GM12878 (cell line): ENCODE data around the gene MLXIP. TPM values are rescaled to one million over a fixed set of nuclear protein-coding genes. Genes with fewer than 3 reads are reported as not detected.

Experiments
- ATAC-seq: fragments of 200-7000 bp; cut with Tn5 transposase; 3 replicates; pipeline ENCODE4 v1.9.1; 2020; ENCODE audit warnings: mild to moderate bottlenecking, moderate library complexity
- BruUV-seq: library from RNA; stranded (reverse); fragments of 400-500 nt; replicated peaks from 2 replicates; lab custom pipeline; 2021; lab: Mats Ljungman, UMichigan
- CTCF ChIA-PET: fragments of 300-600 bp; sonication (Branson Sonifier 250); formaldehyde crosslinking; extraction: SDS; loops from one replicate; lab custom pipeline; 2021; ENCODE audit warnings: inconsistent platforms; lab: Yijun Ruan, JAX
- POLR2A ChIA-PET: fragments of 350-600 bp; formaldehyde crosslinking; extraction: SDS; loops from one replicate; lab custom pipeline; 2021; ENCODE audit warnings: inconsistent platforms; lab: Charles Lee
- RAD21 ChIA-PET: fragments of 300-600 bp; sonication (Branson Sonifier 250); formaldehyde crosslinking; loops from one replicate; lab custom pipeline; 2023; ENCODE audit warnings: antibody characterized with exemption; ENCODE audit not compliant: unreplicated experiment; lab: Charles Lee
- SMC1A ChIA-PET: fragments of 300-600 bp; sonication (Branson Sonifier 250); formaldehyde crosslinking; loops from one replicate; lab custom pipeline; 2023; ENCODE audit not compliant: unreplicated experiment, uncharacterized antibody; lab: Charles Lee
- DNase-seq: peaks from one replicate; pipeline ENCODE4 v3.0.0-alpha.2; 2011; ENCODE audit warnings: low read depth, low spot score
- FAIRE-seq: peaks from 3 replicates; lab custom pipeline; 2011; peaks lifted over from hg19 to GRCh38; lab: Jason Lieb, UNC
- H2AFZ ChIP-seq: 2 replicates; pipeline ENCODE4 v1.6.0; 2011; ENCODE audit warnings: low read depth, low read length, control low read depth; ENCODE audit not compliant: control insufficient read depth
- H3K27ac ChIP-seq: 2 replicates; pipeline ENCODE4 v1.5.1; 2011; ENCODE audit warnings: control low read depth; ENCODE audit not compliant: control insufficient read depth, insufficient read depth
- H3K27me3 ChIP-seq, 2 experiments: replicated peaks in 1 of 2; 2 replicates each; pipeline versions ENCODE4 v1.6.0 to v1.6.1; 2011; ENCODE audit warnings: low read length in 1 of 2; ENCODE audit not compliant: control insufficient read depth in 2 of 2, insufficient read depth in 2 of 2
- H3K36me3 ChIP-seq, 2 experiments: 2 replicates each; pipeline ENCODE4 v1.5.1; 2011; ENCODE audit warnings: low read length in 1 of 2; ENCODE audit not compliant: control insufficient read depth in 2 of 2, insufficient read depth in 2 of 2
- H3K4me1 ChIP-seq: 2 replicates; pipeline ENCODE4 v1.6.1; 2011; ENCODE audit warnings: mild to moderate bottlenecking, low read length, moderate library complexity, mixed read lengths; ENCODE audit not compliant: control insufficient read depth, insufficient read depth
- H3K4me2 ChIP-seq: 2 replicates; pipeline ENCODE4 v1.6.0; 2011; ENCODE audit warnings: control low read depth; ENCODE audit not compliant: control insufficient read depth, insufficient read depth
- H3K4me3 ChIP-seq: fragments of 200-600 bp; sonication (generic); 2 replicates; pipeline ENCODE4 v1.5.1; 2016
- H3K79me2 ChIP-seq: 2 replicates; pipeline ENCODE4 v1.6.0; 2011; ENCODE audit warnings: low read length; ENCODE audit not compliant: control insufficient read depth, insufficient read depth
- H3K9ac ChIP-seq: 2 replicates; pipeline ENCODE4 v1.8.0; 2011; ENCODE audit warnings: low read length, control low read depth, mixed read lengths; ENCODE audit not compliant: control insufficient read depth, insufficient read depth
- H3K9me3 ChIP-seq: replicated peaks from 3 replicates; pipeline ENCODE4 v1.5.1; 2011; ENCODE audit warnings: mild to moderate bottlenecking, low read length; ENCODE audit not compliant: control insufficient read depth, insufficient read depth
- H4K20me1 ChIP-seq: 2 replicates; pipeline ENCODE4 v1.6.0; 2011; ENCODE audit not compliant: control insufficient read depth, insufficient read depth
- HSF1 ChIP-seq: fragments of 150-350 bp; IDR thresholded peaks from 2 replicates; pipeline ENCODE4 v1.6.1; 2014; ENCODE audit warnings: mild to moderate bottlenecking, low read depth, low read length
- MYB ChIP-seq: fragments of 150-350 bp; IDR thresholded peaks from 2 replicates; pipeline ENCODE4 v1.6.1; 2014; ENCODE audit warnings: mild to moderate bottlenecking, low read depth, low read length, borderline replicate concordance
- NFYB ChIP-seq: IDR thresholded peaks from 2 replicates; pipeline ENCODE4 v1.6.1; 2011; ENCODE audit warnings: low read depth, mild to moderate bottlenecking, low read length, improper control_type of control experiment, moderate library complexity; ENCODE audit not compliant: insufficient read depth
- NKRF ChIP-seq: fragments of 450-650 bp; conservative IDR thresholded peaks from 2 replicates; pipeline ENCODE4 v1.6.1; 2017; ENCODE audit warnings: mild to moderate bottlenecking, moderate library complexity
- PKNOX1 ChIP-seq: fragments of 450-650 bp; IDR thresholded peaks from 2 replicates; pipeline ENCODE4 v1.6.1; 2016; ENCODE audit warnings: mild to moderate bottlenecking
- RAD21 ChIP-seq: IDR thresholded peaks from 2 replicates; pipeline ENCODE4 v1.6.1; 2011; ENCODE audit warnings: mild to moderate bottlenecking, low read depth, low read length, moderate library complexity; ENCODE audit not compliant: insufficient read depth
- SREBF1 ChIP-seq: IDR thresholded peaks from 2 replicates; pipeline ENCODE4 v1.6.1; 2012; ENCODE audit warnings: mild to moderate bottlenecking, low read length
- WGBS: methylation state at CpG from one replicate; pipeline ENCODE4 v1.1.6; 2016; ENCODE audit warnings: low lambda C conversion rate; ENCODE audit not compliant: insufficient replicate concordance, insufficient coverage; ENCODE audit errors: missing lambda C conversion rate; 5-methylcytosine and 5-hydroxymethylcytosine counted together
- in situ Hi-C: fragments of 300-500 bp; cut with MboI; formaldehyde crosslinking; loops from 9 replicates; pipeline ENCODE4 v1.14.3; 2018; ENCODE audit warnings: mixed read lengths
- intact Hi-C: fragments of 100-400 bp; cut with micrococcal nuclease; formaldehyde crosslinking; loops from one replicate; pipeline ENCODE4 v1.14.2; 2022; ENCODE audit not compliant: unreplicated experiment
- polyA plus RNA-seq, 11 experiments: library from polyadenylated mRNA; depleted of rRNA in 4 of 11; unstranded in 6 of 11; stranded (reverse) in 5 of 11; fragments of >200 nt; fragmentation: Nextera tagmentation in 4 of 11; fragmentation: Illumina TruSeq in 1 of 11; extraction: Ambion mirVana in 4 of 11; extraction: Trizol in 1 of 11; gene quantifications; 1 replicate in 1 of 11; 2 replicates in 10 of 11; pipeline versions ENCODE4 v1.2.1 to v1.2.3, GENCODE V29; 2011 to 2016; ENCODE audit warnings: inconsistent platforms in 2 of 11, missing spikeins in 2 of 11, low read depth in 1 of 11
- total RNA-seq, 4 experiments: library from RNA; depleted of rRNA in 3 of 4; stranded (reverse); fragments of >200 nt in 3 of 4; fragmentation: Illumina TruSeq in 1 of 4; extraction: Trizol in 1 of 4; gene quantifications; 2 replicates each; pipeline versions ENCODE4 v1.2.1 to v1.2.3, GENCODE V29; 2013 to 2021

MLXIP gene
- total and polyA plus RNA-seq, 10 of the 15 experiments (the other 5 are each of a cell fraction or from before 2014, with no cell fraction given): 1.1 to 23.7 (median 7.0) TPM

- TF ChIP-seq NKRF (no peak), HSF1 (no peak), PKNOX1 (no peak), MYB (no peak)
These were observed 57.0 kb downstream of the MLXIP start (continued) for GRCh38 chr12:122135437-122136031.

GRCh38 chr12:122137229-122137628 lies 58.7 kb downstream of the MLXIP start:
- ChIA-PET RAD21 (no interaction called here), CTCF (no interaction called here), SMC1A (no interaction called here), POLR2A (no interaction called here)
- TF ChIP-seq NFYB: no peak
- no peak for TF ChIP-seq SREBF1
- TF ChIP-seq RAD21: peak; percentile 15; the same call in 1 of the 2 replicates
- Histone ChIP-seq H3K9me3 (no peaks in the 10 kb centered on the region), H3K9ac (no peak overlapping the region), H3K36me3 (peaks cover 0 to 3% of the 10 kb centered on the region in 2 experiments; a peak in 1 of 4 replicates), H2AFZ (no peak overlapping the region), H3K27me3 (no peaks in the 10 kb centered on the region), H4K20me1 (no peaks in the 10 kb centered on the region), H3K4me1 (no peaks in the 10 kb centered on the region), H3K4me3 (no peak overlapping the region), H3K79me2 (no peaks in the 10 kb centered on the region), H3K4me2 (no peak overlapping the region), H3K27ac (no peak overlapping the region)
- no TSS peak for BruUV-seq
- WGBS: 89% methylated on average over 10 of the region's 10 CpGs
- DNase-seq (no peak), ATAC-seq (peak; percentile 26; the same call in 1 of the 3 replicates), FAIRE-seq (no peak)
- intact Hi-C loops (no loop called here), in situ Hi-C loops (no loop called here)
